Measurements from ENCODE around the gene CSRNP3.

CSRNP3 gene

DNA sequence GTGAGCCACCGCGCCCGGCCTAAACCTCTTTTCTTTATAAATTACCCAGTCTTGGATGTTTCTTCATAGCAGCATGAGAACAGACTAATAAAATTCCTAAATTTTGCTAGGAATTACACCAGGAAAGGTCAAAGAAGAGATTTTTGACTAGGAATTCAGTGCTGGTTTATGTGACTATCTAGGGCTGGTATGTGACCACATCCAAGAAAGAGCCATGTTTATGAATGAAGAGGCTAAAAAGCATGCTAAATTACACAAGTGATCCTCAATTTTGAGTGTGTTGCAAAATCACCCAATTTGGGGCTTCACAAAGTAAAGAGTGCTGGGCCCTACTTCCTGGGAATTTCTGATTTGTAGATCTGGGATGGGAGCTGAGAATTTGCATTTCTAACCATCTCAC, 123.6 kb downstream of the CSRNP3 start:
- DNase-seq (ENCODE audit: low read depth), result no peak
- TF ChIP-seq, protein P1, sequence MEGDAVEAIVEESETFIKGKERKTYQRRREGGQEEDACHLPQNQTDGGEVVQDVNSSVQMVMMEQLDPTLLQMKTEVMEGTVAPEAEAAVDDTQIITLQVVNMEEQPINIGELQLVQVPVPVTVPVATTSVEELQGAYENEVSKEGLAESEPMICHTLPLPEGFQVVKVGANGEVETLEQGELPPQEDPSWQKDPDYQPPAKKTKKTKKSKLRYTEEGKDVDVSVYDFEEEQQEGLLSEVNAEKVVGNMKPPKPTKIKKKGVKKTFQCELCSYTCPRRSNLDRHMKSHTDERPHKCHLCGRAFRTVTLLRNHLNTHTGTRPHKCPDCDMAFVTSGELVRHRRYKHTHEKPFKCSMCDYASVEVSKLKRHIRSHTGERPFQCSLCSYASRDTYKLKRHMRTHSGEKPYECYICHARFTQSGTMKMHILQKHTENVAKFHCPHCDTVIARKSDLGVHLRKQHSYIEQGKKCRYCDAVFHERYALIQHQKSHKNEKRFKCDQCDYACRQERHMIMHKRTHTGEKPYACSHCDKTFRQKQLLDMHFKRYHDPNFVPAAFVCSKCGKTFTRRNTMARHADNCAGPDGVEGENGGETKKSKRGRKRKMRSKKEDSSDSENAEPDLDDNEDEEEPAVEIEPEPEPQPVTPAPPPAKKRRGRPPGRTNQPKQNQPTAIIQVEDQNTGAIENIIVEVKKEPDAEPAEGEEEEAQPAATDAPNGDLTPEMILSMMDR (conservative IDR thresholded peaks at IDR 0.05; ENCODE audit: low read depth, low read length), result no peak
- H3K4me3 ChIP-seq (ENCODE audit: low read depth, low read length), result no peak overlapping the region

DNA sequence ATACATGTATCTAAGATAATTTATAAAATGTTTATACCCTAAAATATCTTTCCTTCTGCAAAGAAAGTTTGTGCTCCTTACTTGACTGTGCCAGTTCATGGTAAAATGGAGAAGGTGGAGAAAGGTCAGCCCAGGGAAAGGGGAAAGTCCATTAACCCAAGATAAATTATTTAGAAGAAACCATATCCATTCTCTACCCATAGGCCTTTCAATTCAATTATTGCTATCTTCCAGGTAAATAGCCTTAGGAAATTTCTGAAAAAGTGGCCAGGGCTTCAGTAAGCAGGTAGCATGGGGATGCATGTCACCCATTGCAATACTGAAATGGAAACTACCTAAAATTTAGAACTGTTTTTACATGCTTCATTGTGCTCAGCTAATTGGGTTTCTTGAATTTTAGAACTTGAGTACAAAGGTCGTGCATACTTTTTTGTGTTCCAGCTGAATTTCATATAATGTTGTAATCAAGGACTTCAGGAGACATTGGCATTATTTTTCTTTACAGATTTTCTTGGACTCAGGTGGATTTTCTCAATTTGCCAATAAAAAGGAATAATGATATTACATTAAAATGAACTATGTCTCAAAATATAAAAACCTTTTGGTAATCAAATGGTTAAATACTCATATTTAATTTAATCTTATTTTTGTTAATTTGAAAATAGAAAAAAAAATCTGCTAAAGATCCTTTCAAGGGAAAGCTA, 124.9 kb downstream of the CSRNP3 start:
- DNase-seq (ENCODE audit: low read depth), result no peak
- TF ChIP-seq, protein P1 (conservative IDR thresholded peaks at IDR 0.05; ENCODE audit: low read depth, low read length), result no peak
- H3K4me3 ChIP-seq (ENCODE audit: low read depth, low read length), result no peak overlapping the region

DNA sequence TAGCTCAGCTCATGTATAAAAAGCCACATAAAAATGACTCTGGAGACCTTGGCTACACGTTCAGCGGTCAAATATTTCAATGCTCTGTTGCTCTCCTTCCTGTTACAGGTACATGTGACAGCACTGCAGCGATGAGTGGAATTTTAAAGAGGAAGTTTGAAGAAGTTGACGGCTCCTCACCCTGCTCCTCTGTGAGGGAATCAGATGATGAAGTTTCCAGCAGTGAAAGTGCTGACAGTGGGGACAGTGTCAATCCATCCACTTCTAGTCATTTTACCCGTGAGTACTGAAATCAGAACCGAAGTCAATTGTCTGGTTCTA, 125.4 kb downstream of the CSRNP3 start:
- DNase-seq (ENCODE audit: low read depth), result no peak

DNA sequence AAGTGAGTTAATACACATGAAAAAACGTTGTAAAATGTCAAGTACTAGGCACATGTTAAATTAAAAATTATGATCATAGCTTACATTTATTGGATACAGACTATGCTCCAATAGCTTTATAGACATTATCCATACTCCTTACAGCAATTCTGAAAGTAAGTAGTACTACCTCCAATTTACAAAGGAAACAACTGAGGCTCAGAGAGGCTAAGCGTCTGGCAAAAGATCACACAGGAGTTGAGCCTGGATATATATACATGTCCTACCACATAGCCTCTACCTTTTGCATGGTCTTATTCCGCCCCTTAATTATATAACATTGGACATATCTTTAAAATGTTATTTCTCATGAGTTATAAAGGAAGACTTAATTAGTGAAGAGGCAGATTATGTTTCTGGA, 127.3 kb downstream of the CSRNP3 start:
- H3K4me3 ChIP-seq (ENCODE audit: low read depth, low read length), result no peak overlapping the region
- no peak for DNase-seq (ENCODE audit: low read depth)
- TF ChIP-seq, protein P1 (conservative IDR thresholded peaks at IDR 0.05; ENCODE audit: low read depth, low read length), result no peak

More for the DNA sequence above, 125.4 kb downstream of the CSRNP3 start:
- H3K4me3 ChIP-seq (ENCODE audit: low read depth, low read length), result no peak overlapping the region
- TF ChIP-seq, protein P1 (conservative IDR thresholded peaks at IDR 0.05; ENCODE audit: low read depth, low read length), result no peak

DNA sequence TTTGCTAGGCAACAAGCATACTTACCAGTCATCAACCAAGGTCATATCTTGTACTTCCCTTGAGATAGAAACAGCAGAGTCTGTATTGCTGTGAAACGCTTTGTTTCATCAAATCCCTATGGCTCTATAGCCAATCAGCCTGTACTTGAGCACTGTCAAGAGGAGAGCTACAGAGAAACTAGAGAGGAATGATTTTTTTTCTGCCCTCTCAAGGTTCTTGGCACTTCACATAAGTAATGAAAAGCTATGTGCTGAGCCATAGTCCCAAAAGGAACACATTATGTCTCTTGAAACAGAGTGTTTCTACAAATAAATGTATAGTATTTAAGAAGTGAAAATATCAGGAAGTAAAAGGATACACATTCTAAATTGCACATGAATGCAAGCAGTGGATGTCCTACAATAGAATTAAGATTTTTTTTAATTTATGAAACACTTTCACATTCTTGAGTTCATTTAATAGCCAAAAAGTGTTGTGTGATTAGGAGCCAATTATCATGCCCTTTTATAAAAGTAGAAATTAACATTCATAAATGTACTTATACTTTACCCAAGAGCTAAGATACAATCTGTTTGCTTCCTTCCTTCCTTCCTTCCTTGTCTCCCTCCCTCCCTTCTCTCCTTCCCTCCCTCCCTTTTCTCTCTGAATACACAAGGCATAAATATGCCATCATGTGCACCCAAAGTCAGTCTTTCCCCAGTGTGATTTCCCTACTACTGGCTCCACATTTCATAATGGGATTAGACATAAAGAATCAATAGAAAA, 131.8 kb downstream of the CSRNP3 start:
- DNase-seq (ENCODE audit: low read depth), result no peak
- H3K4me3 ChIP-seq (ENCODE audit: low read depth, low read length), result no peak overlapping the region
- TF ChIP-seq, protein P1 (conservative IDR thresholded peaks at IDR 0.05; ENCODE audit: low read depth, low read length), result no peak

DNA sequence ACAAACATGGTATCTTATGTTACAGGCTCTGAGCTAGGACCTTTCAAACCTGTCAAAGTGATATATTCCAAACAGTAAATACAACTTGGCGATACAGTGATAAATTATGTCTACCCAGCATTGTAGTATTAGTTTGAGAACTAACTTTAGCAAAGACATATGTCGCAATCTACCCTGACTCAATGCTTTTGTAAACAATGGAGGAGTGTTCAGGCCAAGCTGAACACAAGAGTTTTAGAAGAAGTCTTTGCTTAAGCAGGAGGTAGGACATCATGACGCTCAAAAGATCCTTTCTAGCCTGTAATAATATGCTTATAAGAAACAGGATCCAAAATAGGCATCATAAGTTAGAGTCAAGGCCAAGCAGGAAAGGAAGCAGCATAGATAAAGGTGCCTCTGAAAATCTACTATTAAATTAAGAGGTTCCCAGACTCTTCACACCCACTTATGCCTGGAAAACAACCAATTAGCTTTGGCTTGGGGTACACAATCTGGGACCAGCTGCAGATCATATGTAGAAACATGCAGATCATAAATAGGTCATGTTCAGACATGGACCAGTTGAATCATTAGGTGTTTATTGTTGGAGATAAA, 132.5 kb downstream of the CSRNP3 start:
- TF ChIP-seq, protein P1 (conservative IDR thresholded peaks at IDR 0.05; ENCODE audit: low read depth, low read length), result no peak
- DNase-seq (ENCODE audit: low read depth), result peak; percentile 75
- H3K4me3 ChIP-seq (ENCODE audit: low read depth, low read length), result no peak overlapping the region
